GM18868 (cell line): ENCODE results near the gene GTF3C1.
"Not testable (repeated sequence)": the region's sequence is repeated elsewhere in the genome, so short reads cannot be mapped to it uniquely, and the experiment has no call there.

Experiments
- ATAC-seq: cut with Tn5 transposase; IDR thresholded peaks from one replicate; pipeline ENCODE4 v1.9.1; 2021; ENCODE audit warnings: mild to moderate bottlenecking, moderate library complexity; ENCODE audit not compliant: unreplicated experiment

The GTF3C1 gene

GRCh38 chr16:27447301-27447700 is 102.4 kb downstream of the GTF3C1 start:
- ATAC-seq: no peak

DNA sequence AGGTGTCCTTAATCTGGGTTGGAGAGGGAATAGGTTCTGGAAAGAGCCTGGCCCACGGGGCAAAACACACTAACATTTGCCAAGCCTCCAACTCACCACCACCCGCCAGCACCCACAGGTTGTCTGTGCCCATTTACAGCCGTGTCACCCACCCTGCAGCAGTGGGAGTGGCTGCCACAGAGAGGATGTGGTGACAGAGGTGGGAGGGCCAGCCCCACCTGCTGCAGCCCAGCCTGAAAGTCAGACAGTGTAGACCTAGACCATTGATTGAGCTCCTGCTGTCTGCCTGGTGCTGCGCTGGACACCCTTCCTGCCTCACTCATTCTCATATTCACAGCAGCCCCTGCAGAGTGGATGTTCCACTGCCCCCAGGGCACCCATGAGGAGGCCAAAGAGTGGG is 103.0 kb downstream of the GTF3C1 start:
- ATAC-seq: no peak

DNA sequence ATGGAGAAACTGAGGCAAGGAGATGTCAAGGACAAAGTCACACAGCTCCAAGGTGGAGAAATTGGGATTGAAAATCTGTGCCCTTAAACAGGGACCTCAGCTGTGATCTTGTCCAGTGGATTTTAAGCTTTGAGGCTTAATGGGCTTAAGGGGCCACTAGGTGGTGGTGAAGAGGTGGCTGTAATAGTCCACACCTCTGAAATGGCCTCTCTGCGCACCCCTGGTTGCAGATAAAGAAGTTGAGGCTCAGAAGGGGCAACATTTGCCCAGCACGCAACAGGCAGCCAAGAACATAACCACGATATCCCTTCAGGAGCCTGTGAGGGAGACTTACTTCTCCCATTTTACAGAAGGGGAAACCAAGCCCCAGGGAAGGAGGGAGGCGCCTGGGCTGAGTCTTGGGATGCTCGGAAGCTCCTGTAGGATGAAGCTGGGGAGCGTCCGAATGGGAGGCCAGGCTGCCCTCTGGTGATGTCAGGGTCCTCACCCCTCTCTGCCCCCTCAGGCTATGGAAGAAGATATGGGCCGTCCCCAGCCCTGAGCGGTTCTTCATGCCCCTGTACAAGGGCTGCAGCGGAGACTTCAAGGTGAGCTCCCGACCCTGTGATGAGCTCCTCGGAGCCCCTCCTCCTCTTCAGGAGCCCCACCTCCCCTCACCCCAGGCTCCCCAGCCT is 104.1 kb downstream of the GTF3C1 start:
- no peak for ATAC-seq

DNA sequence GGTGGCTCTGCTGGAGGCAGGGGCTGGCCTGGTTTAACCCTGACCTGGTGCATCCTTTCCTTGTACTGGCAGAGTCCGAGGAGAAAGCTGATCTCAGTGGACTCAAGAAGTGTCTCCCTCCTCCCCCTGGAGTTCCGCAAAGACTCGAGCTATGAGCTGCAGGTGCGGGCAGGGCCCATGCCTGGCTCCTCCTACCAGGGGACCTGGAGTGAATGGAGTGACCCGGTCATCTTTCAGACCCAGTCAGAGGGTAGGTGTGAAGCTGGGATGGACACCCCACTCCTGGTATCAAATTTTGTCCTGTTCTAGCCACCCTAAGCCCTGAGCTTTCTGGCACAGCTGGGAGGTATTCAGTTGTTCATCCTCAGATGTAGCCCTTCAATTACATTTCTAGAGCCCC is 105.2 kb downstream of the GTF3C1 start:
- ATAC-seq: no peak

DNA sequence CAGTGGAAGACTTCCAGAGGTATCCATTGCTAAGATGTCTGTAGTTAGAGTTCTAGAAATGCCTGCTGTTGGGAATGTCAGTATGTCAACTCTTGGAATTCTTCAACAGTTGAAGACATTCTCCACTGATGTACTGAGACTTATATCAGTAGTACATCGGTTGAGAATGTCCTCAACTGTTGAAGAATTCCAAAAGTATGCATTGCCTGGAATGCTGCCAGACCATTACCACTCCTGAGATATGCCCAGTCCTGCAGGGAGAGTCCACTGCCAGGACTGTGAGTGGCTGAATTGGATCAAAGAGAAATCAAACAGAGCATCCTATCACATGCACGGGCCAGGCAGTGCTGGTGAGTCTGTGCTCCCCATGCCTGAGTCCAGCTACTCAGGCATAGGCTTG is 105.7 kb downstream of the GTF3C1 start:
- no peak for ATAC-seq

DNA sequence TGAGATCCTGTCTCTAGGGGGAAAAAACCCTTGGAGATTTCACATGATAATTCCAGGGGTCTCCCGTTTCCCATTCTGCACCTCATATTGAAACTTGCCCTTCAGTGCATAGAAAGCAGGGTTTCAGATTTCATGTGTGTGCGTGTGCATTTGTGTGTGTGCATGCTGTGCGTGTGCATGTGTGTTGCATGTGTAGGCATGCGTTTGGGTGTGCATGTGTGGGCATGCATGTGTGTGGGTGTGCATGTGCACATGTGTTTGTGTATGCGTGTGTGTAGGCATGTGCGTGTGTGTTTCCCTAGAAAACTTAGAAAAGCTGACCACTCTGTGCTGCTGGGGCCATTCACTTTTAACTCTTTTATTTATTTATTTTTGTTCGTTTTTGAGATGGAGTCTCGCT is 107.7 kb downstream of the GTF3C1 start:
- ATAC-seq: no peak

DNA sequence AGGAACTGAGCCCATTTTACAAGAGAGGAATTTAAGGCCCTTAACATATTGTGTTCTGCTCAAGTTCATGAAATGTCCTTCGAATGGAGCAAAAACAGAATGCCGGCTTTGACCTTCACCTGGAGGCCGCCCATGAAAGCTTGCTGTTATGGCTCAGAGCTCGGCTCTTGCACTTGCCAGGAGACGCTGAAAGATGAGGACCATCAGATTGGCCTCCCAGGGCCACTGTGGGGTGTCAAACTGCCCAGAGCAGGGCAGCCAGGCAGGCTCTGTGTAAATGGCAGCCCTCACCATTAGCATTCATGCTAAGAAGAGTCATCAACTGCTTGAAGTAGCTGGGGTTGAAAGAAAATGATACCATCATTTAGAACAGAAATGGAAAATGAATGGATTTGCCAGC is 108.4 kb downstream of the GTF3C1 start:
- ATAC-seq: no peak

DNA sequence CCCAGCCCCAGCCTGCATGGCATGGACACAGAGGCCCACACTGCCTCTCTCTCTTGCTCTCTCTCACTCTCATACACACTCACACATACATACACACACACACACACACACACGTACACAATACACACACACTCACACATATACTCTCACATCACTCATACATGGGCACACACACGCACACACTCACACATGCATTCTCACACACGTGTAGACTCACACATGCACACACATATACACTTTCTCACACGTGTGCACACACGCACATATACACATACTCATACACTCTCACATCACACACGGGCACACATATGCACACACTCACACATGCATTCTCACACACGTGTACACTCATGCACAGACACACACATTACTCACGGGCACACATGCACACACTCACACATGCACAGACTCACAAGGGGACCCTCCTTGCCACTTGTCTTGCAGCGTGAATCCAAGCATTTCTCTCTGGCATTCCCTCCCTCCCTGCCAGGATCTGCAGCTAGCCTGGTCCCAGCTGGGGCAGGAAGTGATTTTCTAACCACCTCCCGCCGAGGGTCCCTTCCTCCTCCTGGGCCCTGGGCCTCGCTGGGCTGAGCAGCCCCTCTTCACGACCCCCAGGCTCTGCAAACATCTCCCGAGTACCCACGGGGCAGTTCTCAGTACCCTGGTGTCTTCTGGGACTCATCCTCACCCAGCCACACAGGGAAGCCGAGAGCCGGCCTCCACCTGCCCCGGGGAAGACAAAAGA is 110.3 kb downstream of the GTF3C1 start:
- no peak for ATAC-seq

DNA sequence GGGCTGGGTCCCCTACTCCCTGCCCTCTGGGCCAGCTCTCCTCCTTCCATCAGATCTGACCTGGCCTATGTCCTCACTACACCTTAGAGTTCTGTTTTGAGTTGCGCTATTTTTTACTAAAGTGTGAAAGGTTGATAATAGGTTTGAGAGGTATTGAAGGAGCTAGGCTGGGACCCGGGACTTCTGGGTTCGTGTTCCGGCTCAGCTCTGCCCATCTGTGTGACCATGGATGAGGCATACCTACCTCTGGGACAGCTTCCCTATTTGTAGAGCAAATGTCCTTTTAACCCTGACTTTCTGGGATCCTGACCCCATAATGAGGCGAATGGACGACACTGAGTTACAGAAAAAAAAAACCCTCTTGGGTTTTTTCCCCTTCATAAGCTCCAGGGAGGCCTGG is 111.8 kb downstream of the GTF3C1 start:
- ATAC-seq: no peak

DNA sequence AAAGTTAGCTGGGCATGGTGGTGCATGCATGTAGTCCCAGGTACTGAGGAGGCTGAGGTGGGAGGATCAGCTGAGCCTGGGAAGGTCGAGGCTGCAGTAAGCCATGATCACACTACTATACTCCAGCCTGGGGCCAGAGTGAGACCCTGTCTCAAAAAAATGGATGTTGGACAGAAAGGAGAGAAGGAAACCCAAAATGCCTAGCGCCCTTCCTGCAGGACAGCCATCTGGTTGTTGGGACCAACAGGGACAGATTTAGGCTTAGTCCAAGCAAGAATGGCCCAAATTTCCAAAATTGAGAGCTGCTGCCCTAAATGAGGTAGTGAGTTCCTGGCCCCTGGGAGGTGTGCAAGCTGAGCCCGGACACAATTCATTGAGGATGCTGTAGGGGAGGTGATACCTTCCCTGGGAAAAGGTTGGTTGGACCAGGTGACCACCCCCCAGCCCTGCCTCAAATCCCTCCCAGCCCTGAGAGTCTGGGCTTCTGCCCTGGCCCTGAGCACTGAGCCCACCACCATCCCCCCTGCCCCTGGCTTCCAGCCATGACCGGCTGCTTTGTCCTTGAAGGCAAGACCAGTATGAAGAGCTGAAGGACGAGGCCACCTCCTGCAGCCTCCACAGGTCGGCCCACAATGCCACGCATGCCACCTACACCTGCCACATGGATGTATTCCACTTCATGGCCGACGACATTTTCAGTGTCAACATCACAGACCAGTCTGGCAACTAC is 112.6 kb downstream of the GTF3C1 start:
- ATAC-seq: no peak

DNA sequence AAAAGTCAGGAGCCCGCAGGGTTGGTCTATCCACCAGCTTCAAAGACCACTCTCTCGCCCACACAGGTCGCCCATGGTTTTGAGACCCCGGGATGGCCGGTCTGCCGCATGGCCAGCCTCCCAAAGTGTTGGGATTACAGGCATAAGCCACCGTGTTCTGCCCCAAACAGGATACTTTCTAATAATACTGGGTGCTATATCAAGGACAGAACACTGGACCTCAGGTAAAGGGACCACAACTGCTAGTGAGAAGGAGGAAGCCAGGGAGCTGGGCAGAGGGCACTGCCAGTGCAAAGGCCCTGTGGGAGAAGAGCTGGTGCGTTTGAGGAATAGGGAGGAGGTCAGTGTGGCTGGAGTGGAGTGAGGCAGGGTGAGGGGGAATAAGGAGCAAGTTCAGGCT is 113.6 kb downstream of the GTF3C1 start:
- no peak for ATAC-seq

DNA sequence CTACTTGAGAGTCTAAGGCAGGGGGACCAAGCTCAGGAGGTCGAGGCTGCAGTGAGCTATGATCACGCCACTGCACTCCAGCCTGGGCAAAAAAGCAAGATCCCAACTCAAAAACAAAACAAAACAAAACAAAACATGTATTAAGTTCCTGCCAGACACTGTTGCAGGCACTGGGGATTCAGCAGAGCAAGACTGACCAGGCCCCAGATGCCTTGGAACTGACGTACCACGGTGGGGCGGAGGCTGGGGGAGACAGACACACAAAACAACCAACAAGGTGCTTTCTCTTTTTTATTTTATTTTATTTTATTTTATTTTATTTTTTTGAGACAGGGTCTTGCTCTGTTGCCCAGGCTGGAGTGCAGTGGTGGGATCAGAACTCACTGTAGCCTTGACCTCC is 114.6 kb downstream of the GTF3C1 start:
- ATAC-seq: not testable (repeated sequence)

DNA sequence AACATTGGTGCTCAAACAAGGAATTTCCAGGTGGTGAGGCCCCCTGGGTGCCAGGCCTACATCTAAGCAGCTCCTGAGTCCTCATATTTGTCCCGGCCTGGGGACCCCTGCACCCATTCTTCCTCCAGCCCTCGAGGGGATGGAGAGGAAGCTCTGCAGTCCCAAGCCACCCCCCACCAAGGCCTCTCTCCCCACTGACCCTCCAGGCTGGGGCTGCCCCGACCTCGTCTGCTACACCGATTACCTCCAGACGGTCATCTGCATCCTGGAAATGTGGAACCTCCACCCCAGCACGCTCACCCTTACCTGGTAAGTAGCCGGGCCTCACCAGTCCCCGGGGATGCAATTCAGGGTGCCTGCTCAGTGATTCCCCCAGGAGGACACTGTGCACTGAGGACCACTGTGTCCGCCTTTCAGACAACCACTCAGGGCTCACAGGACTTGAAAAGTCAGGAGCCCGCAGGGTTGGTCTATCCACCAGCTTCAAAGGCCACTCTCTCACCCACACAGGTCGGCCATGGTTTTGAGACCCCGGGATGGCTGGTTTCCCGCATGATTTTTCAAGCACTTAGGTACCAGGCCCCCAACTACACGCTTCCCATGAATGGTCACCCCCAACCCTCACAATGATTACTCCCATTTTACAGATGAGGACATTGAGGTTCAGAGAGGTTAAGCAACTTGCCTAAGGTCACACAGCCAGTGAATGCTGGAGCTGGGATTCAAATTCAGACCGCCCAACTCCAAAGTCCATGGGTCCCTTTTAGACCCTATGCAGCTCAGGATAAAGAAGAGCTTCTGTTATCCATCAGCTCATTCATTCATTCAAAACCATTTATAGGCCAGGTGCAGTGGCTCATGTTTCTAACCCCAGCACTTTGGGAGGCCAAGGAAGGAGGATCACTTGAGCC is 115.3 kb downstream of the GTF3C1 start:
- no peak for ATAC-seq

- ATAC-seq: no peak
Measured at GRCh38 chr16:27433636-27434035, 116.1 kb downstream of the GTF3C1 start.

DNA sequence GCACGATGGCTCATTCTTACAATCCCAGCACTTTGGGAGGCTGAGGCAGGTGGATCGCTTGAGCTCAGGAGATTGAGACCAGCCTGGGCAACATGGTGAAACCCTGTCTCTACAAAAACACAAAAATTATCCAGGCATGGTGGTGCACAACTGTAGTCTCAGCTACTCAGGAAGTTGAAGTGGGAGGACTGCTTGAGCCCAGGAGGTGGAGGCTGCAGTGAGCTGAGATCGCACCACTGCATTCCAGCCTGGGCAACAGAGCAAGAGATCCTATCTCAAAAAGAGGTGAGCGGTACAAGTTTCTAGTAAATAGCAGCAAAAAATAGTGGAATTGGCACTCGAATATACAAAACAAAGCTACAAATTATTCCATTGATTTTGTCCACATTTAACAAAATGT is 116.5 kb downstream of the GTF3C1 start:
- ATAC-seq: not testable (repeated sequence)

- ATAC-seq: no peak
Measured at GRCh38 chr16:27432558-27432957, 117.2 kb downstream of the GTF3C1 start.

GRCh38 chr16:27431773-27432532 is 117.8 kb downstream of the GTF3C1 start:
- ATAC-seq: peak; percentile 51

DNA sequence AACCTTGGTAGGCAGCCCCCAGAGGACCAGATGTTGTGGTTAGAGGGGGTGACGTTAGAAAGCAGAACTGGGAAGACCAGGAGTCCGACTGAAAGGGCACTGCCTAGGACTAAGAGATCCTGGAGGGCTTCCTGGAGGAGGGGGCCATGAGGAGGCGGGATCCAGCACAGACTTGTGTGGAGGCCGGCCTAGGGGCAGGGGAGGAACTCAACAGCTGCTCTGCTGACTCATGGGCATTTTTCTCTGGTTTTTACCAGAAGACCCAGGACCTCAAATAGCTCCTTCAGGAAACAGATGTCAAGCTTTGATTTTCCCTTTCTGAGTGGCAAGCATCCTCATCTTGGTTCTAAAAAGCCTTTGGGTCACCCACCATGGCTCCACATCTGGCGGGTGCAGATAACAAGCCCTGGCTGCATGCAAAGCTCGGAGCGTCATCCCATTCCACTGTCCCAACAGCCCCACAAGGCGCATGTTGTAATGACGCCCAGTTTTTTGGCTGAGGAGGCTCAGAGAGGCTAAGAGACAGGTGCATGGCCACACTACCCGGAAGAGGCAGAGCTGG is 118.7 kb downstream of the GTF3C1 start:
- ATAC-seq: peak; percentile 39

DNA sequence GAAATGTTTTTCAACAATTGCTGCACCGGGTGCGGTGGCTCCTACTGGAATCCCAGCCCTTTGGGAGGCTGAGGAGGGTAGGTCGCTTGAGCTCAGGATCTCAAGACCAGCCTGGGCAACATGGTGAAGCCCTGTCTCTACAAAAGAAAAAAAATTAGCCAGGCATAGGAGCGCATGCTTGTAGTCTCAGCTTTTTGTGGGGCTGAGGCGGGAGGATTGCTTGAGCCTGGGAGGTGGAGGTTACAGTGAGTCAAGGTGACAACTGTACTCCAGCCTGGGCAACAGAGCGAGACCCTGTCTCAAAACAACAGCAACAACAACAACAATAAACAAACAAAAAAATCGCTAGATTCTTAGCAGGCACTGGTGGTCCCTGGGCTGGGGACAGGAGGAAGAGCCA is 119.2 kb downstream of the GTF3C1 start:
- ATAC-seq: no peak

DNA sequence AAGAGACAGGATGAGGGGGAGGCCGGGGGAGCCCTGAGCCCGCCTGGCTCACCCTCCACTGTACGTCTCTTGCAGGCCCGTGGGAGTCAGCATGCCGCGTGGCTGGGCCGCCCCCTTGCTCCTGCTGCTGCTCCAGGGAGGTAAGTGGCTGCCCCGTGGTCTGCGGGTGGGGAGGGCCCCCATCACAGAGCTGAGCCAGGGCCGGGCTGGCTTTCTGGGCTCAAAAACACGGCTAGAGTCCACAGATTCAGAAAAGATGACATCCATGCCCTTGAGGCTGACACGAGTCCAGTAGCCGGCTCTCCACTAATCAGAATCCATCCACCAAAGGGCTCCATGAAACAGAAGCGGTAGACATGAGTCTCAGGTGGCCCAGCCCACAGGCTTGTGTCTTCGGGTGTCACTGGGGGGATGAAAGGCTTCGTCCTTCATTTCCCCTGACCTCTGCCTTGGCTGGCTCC is 119.7 kb downstream of the GTF3C1 start:
- ATAC-seq: no peak
